ENCODE measurements around the gene TIGD2.

TIGD2 gene

DNA sequence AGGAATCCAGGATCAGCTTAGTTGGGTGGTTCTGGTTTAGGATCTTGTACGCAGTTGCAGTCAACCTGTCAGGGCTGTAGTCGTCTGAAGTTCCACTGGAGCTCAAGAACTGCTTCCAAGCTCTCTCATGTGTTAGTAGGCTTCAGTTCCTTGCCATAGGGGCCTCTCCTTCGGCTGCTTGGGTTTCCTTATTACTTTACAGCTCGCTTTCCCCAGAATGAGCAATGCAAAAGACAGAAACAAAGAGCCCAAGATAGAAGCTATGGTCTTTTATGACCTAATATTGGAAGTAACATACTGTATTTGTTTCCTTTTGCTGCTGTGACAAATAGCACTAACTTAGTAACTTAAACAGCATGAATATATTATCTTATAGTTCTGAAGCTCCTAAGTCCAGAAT lies 51.7 kb downstream of the TIGD2 start:
- in situ Hi-C loops (cut with HindIII; ENCODE audit: low sequenced_read_pairs), result no loop called here
- TF ChIP-seq, protein P1, sequence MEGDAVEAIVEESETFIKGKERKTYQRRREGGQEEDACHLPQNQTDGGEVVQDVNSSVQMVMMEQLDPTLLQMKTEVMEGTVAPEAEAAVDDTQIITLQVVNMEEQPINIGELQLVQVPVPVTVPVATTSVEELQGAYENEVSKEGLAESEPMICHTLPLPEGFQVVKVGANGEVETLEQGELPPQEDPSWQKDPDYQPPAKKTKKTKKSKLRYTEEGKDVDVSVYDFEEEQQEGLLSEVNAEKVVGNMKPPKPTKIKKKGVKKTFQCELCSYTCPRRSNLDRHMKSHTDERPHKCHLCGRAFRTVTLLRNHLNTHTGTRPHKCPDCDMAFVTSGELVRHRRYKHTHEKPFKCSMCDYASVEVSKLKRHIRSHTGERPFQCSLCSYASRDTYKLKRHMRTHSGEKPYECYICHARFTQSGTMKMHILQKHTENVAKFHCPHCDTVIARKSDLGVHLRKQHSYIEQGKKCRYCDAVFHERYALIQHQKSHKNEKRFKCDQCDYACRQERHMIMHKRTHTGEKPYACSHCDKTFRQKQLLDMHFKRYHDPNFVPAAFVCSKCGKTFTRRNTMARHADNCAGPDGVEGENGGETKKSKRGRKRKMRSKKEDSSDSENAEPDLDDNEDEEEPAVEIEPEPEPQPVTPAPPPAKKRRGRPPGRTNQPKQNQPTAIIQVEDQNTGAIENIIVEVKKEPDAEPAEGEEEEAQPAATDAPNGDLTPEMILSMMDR (IDR thresholded peaks at IDR 0.05; ENCODE audit: low read depth, low read length, missing control alignments), result no peak
- DNase-seq (ENCODE audit: low read depth), result no peak
- H3K4me3 ChIP-seq (ENCODE audit: low read depth, low read length), result no peak overlapping the region

DNA sequence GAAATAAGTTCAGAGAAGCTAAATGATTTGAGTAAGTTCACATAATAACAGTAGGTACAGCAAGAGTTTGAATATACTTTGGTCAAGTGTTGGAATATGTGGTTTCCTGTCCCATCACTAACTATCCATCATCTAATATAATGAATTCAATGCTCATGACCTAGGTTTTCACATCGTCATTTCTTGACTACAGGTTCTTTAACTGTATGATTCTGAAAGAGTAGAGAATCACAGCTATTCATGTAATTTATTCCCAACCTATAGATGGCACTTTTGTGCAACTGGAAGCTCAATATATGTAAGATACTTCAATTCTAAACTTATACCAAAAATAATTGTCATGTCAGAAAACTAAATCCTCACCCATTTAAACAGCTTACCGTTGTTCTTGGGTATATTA lies 53.1 kb downstream of the TIGD2 start:
- no peak overlapping the region for H3K4me3 ChIP-seq (ENCODE audit: low read depth, low read length)
- in situ Hi-C loops (cut with HindIII; ENCODE audit: low sequenced_read_pairs), result no loop called here
- TF ChIP-seq, protein P1 (IDR thresholded peaks at IDR 0.05; ENCODE audit: low read depth, low read length, missing control alignments), result no peak
- DNase-seq (ENCODE audit: low read depth), result no peak
